GM18517 (cell line): ENCODE measurements around the gene FASN.

Experiments used
- ATAC-seq: cut with Tn5 transposase; IDR thresholded peaks from one replicate; pipeline ENCODE4 v1.9.1; 2021; ENCODE audit warnings: mild to moderate bottlenecking, moderate library complexity; ENCODE audit not compliant: unreplicated experiment

The FASN gene

DNA sequence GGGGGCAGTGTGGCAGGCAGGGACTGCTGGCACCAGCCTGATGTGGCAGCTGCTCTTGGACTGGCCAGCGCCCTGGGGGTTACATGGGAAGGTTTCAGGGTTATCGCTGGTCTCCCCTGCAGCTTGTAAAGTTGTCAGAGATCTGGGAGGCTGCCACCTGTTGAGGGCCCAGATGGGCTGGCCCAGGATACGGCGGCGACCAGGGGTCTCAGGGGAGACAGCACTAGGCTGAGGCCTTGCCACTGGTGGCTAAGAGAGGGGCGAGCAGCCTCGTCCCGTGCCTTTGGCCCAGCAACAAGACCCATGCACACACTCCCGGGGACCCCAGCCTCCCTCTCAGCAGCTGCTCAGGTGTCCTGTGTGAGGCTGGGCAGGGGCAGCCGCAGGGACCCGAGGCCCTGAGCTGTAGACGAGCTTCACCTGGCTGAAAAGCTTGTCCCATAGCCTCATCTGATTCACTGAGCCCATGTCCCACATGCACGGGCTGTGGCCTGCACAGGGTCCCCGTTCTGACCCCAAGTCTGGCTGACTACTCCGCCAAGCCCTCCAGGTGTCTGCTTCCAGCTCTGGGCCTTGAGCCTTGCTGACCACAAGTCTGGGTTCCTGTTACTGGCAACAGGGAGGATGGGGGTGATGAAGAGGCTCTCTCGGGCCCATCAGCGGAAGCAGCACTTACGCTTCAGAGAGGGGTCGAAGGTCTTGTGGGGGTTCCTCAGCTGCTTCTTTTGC lies 38.6 kb downstream of the FASN start:
- ATAC-seq = no peak

DNA sequence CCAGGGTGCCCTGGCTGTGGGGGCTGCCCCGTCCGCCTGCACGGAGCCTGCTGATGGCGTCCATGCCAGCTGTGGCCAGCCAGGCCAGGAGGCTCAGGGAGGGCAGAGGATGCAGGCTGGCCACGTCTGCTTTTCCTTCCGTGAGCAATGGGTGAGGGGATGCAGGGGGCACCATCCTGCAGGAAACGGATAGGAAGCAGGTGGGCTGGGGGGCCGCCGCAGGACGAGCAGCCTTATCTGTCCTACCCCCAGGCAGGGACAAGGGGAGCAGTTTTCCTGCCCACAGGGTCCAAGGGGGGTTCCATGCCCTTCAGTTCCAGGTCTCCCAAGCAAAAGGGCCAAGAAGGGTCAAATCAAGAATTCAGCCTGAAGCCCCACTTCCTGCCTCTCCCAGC lies 39.2 kb downstream of the FASN start:
- no peak for ATAC-seq

DNA sequence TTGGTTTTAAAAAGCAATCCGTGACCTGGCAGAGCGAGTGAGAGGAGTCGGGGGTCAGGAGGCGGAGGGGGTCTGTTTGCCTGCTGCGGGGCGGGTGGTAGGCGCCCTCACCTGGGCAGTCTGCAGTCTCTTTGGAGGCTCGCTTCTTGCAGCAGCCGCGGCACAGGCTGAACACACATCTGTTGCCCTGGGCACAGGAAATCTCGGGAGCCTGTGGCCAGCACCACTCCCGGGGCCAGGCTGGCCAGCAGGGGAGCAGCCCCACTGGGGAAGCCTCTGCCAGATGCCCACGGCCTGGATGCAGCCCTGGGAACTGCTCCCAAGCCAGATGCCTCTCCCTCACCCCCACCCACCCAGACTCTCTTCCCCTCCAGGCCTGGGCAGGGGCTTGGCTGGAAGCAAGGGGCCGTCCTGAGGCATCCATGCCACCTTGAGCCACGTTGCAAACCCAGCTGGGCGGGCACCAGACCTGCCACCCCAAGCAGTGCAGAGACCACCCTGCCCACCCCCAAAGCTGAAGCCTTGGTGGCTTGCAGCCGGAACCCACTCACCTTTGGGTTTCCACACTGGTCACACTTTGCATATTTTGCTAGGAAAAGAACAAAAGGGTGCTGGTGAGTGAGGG lies 39.7 kb downstream of the FASN start:
- ATAC-seq = no peak

DNA sequence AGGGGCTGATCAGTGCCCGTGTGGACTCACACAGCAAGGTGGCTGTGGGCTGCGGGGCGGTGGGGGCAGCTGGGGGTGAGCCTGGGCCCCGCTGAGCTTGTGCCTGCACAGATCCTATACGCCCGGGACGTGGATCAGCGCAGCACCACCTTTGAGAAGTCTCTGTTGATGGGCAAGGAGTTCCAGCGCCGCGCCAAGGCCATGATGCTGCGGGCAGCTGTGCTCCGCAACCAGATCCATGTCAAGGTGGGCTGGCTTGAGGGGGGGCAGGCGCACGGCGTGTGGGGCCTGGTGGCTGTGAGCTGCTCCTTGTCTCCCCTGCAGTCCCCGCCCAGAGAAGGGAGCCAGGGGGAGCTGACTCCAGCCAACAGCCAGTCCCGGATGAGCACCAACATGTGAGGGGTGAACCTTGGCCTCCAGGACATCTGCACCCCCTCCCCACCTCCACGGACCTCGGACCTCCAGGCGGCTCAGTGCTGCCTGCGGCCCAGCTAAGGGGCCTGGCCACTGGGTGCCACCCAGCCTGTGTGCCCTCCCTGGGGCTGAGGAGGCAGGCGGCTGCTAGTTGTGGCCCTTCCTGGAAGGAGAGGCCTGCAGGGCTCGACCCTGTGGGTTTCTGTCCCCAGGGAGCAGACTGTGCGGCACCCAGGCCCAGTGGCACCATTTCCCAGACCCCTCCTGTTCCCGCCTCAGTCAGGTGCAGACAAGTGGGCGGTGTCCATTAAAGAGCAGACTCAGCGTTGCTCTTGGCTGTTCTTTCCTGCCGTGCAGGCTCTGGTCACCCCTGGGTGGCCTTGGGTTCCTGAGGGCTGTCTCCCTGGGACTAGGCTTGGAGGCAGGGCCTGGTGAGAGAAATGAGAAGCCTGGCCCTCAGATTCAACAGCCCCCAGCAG lies 41.1 kb downstream of the FASN start:
- ATAC-seq = no peak

DNA sequence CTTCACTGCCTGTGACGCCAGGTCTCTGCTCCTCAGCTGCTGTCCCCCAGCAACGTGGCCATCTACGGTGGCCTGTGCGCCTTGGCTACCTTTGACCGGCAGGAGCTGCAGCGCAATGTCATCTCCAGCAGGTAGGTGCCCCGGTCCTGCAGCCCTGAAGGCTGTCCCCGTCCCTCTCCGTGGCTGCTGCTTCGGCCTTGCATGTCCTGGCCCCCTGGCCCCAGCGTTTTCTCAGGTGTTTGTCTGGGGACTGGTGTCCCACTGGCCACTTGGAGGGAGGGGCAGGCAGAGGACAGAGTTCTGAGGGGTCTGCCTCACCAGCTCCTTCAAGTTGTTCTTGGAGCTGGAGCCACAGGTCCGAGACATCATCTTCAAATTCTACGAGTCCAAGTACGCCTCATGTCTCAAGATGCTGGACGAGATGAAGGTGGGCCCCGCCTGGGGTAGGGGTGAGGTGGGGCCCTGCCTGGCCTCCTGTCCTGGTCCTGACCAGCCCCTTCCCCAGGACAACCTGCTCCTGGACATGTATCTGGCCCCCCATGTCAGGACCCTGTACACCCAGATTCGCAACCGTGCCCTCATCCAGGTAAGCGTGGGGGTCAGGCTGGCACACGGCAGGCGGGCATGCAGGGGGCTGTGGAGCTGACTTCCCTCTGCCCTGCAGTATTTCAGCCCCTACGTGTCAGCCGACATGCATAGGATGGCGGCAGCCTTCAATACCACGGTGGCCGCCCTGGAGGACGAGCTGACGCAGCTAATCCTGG lies 41.9 kb downstream of the FASN start:
- no peak for ATAC-seq

DNA sequence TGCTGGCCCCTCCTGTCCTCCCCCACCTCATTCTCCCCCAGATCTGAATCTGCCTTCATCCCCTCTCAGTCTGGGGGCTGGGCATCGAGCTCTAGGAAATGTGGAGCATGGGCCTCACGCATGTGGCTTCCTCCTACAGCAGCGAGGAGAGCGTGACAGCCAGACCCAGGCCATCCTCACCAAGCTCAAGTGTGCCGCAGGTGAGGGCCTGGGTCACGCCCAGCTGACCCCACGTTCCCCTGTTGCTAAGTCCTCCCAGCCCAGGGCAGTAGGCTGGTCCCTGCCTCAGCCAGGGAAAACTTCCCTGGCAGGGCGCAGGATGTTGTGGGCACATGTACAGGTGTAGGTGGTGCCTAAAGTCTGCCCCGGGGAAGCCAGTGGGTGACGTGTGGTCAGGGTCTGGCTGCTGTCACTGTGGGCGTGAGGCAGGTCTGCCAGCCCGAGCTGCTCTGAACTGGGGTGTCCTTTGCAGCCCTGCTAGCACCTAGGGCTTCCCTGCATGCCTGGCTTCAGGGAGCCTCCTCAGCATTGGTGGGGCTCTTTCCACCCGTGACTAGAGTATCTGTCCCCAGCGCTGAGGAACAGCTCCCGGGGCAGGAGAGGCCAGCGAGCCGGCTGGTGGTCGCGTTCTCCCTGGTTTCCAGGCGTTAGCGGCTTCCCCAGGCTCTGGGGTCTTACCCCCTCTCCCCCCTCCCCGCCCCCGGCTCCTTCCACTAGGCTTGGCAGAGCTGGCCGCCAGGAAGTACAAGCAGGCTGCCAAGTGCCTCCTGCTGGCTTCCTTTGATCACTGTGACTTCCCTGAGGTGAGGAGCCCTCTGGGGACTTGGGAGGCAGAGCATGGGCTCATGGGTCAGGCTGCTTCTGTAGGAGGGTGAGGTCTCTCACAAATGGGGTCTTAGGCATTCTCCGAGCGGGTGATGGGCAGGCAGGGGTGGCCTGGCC lies 42.7 kb downstream of the FASN start:
- ATAC-seq = no peak

DNA sequence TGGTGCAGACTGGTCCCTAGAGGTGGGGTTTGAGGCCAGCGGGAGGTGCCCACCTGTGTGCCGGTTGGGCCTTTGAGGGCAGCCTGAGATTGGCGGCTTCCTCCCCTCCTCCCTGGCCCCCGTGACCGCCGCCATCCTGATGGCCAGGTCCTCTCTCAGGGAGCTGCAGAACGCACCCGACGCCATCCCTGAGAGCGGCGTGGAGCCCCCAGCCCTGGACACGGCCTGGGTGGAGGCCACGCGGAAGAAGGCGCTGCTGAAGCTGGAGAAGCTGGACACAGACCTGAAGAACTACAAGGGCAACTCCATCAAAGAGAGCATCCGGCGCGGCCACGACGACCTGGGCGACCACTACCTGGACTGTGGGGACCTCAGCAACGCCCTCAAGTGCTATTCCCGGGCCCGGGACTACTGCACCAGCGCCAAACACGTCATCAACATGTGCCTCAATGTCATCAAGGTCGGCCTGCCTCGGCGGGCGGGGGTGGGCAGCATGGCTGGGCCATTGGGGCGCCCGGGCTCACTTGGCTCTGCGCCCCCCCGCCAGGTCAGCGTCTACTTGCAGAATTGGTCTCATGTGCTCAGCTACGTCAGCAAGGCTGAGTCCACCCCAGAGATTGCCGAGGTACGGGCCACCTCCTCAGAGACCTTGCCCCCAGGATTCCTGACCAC lies 43.5 kb downstream of the FASN start:
- ATAC-seq = no peak

DNA sequence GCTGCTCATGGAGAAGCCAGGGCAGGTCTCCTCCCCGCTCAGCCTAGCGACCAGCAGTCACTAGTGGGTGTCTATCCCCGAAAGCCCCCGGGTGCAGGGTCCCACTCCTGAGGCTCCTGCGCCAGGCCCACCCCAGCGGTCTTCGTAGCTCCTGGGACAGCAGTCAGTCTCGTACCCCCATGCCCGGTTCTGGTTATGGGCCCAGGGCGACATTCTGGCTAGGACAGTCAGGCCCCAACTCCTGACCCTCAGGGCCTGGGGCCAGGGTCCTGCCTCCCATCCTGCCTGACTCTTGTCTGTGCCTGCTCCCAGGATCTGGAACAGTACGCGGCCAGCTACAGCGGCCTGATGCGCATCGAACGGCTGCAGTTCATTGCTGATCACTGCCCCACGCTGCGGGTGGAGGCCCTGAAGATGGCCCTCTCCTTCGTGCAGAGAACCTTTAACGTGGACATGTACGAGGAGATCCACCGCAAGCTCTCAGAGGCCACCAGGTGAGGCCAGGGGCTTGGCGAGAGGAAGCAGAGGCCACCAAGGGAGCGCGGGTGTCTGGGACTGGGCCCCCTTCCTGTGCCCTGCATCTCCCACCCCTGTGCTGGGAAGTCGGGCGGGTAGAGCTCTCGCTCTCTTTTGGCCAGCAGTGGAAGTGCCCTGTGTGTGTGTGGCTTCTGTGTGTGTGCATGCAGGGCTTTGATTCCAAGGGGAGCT lies 44.3 kb downstream of the FASN start:
- ATAC-seq = no peak

DNA sequence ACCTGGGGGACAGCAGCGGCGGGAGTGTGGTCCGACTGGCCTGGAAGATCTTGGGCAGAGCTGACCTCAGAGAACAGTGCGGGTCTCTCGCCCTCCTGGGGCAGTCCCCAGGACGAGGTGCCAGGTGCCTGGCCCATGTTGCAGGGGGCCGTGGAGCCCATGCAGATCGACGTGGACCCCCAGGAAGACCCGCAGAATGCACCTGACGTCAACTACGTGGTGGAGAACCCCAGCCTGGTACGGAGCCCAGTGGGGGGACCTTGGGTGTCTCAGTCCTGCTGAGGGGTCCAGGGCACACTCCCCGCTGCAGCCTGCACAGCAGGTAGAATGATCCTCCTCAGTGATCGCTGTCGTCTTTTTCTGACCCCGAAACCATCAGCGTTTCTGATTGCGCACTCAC lies 44.9 kb downstream of the FASN start:
- no peak for ATAC-seq

DNA sequence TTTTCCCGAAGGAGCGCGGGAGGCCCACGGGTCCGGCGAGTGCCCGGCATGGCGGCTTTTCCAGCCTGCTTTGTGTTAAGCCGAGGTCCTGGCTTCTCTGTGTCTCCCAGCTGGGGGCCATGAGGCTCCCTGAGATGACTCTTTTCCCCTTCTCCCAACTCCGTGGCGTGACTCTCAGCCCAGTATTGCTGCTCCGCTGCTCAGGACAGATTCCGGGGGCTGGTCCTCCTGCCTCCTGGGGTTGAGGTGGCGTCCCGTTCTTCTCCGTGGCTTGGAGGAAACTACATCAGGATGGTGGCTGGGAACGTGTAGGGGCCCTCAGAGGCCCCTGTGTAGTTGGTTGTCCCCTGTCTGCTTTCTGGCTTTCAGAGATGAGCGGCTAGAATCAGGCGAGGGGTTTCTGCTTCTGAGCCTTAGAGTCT lies 45.4 kb downstream of the FASN start:
- no peak for ATAC-seq

DNA sequence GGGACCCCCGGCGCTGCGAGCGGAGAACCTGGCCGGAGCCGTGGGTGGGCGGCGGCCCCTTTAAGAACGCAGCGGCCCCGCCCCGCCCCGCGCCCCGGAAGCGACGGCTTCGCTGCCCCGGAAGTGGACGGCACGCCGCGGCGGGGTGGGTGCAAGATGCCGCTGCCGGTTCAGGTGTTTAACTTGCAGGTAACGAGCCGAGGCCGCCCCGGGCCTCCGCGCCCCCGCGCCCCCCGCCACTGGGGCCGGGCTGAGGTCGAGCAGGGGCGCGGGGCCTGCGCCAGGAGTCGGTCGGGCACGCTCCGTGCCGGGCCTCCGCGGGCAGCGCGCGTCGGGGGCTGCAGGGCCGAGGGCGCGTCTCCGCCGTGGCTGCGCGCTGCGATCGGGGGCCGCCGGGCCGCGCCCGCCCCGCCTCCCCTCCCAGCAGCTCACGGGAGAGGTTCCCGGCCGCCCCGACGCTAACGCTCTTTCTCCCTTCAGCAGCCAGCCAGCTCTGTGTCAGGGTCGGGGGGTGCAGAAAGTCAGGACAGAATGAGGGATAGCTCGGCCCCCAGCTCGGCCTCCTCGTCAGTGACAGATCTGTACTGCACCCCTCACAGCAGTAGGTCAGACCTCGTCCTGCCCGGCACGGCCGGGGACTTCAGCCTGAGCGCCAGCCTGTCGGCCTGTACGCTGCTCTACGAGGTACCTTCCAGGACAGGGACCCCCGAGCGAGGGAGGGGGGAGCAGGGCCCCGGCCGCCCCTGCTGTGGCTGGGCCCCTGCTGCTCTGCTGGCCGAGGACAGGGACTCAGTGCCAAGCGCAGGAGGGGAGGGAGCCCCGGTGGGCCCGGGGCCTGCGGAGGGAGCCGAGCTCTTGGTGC lies 46.0 kb downstream of the FASN start, which contains the start of the genes GPS1 and RFNG:
Gene GPS1, plus strand, starts transcription at position 123 of the 862 bp plus-strand sequence. Its CDS starts 34 bp downstream, at position 157.
Gene RFNG, minus strand, starts transcription at position 36 of the 862 bp plus-strand sequence. CDS start 45 bp downstream, outside the sequence.
- no peak for ATAC-seq

DNA sequence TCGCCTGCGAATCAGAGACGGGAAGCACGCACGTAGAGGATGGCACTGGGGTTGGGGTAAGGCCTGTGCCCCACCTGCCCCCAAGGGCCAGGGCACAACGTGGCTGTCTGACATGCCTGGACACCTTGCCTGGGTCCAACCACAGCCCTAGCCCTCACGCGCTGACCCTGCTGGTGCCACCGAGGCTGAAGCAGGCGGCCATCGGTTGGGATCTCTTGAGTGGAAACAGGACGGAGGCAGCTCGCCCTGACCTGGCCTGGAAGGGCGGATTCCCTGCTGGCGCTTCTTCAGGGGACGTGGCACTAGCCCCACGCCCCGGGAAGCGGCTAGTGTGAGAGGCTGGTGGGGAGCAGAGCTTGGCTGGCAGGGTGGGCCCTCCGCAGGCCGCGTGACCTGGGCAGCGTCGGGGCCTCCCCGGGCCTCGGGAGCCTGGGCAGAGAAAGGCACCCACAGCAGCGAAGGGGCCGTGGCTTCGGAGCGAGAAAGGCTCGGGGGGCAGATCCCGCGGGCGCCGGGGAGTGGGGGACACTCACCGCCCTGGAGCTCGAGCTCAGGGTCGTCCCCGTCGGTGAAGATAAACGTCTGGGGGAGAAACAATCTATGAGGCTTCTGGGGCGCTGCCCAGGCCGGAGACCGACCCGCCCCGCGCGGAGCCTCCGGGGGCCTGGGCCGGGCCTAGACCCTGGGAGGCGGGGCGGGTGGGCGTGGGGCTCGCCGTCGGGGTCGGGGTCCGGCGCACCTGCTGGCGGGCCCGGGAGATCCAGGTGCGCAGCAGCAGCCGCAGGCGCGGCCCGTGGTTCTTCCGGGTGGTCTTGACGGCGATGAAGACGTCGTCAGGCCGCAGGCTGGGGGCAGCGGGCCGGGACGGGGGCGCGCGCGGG lies 47.0 kb downstream of the FASN start:
- no peak for ATAC-seq

DNA sequence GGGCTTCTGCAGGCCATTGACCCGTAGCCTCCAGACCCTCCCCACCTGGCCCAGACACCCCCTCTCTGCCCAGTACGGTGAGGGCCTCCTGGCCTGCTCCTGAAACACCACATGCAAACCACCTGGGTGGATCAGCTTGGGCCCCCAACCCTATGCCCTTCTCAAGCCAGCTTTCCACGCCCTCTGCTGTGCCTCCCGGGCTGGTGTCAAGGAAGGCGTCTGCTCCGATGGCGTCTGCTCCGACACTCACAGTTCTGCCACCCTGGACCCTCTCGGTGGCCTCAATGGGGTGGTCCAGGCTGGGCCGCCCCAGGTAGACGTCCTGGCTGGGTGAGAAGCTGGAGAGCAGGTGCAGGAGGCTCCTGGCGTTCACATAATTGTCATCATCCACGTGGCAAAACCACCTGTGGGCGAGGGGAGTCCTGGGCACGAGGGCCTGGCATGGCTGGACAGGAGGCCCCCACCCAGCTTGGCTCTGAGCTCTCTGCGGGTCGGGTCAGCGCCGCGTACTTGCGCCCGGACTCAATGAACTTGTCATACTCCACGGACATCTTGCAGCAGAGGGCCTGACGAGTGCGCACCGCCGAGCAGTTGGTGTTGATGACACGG lies 47.8 kb downstream of the FASN start:
- no peak for ATAC-seq

DNA sequence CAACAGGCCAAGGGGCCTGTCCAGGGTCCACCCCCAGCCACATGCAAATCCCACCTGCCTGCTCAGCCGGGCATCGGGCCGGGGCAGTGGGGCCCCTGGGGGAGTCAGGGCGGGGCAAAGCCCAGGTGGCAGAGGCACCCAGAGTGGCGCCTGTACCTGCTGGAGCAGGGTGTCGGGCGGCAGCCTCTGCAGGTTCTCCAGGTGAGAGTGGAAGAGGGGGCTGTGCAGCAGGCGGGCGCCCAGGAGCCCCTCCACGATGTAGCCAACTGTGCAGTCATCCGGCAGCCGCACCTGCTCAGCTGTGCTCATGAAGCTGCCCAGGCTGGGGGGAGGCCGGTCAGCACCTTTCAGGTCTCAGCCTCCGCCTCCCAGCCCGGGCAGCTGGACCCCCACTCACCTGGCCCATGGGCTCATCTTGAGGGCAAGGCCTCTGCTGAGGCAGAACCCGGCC lies 48.5 kb downstream of the FASN start:
- ATAC-seq = no peak

DNA sequence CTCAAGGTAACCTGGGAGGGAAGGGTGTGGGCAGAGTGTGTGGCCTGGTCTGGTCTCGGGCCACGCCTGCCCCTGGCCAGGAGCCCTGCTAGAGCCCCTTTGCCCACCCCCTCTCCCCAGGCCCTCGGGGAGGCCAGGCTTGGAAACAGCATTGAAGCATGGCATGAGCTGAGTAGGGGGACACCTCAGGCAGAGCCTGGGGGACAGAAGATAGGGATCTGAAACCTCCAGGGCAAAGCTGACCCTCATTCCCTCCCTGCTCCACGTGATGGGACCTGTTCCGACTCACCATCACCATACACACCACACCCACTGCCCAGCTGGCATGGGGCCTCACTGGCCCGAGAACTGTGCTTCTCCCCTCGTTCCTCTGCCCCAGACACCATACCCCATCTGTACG lies 48.9 kb downstream of the FASN start:
- ATAC-seq = no peak

DNA sequence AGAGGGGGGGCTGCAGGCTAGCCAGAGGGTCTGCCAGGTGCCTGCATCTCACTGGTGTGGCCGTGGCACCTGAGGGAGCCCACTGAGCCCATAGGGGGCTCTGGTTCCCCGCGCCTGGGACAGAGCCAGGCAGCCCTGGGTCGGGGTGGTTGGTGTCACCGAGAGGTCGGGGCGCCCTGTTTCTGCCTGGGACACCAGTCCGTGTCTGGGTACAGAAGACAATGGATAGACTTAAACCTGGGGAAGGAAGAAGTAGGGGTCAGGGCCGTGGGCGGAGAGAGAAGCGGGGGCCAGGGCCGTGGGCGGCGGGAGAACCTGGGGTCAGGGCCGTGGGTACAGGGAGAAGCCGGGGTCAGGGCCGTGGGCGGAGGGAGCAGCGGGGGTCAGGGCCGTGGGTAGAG lies 49.5 kb downstream of the FASN start:
- no peak for ATAC-seq
